HepG2 (cell line): ENCODE data around the gene PRDM12. TPM values are rescaled to one million over a fixed set of nuclear protein-coding genes. Genes with fewer than 3 reads are reported as not detected.

Source experiments
- ADNP ChIP-seq: sonication (generic); formaldehyde crosslinking; IDR thresholded peaks from 2 replicates; pipeline ENCODE4 v1.4.0; 2020; ENCODE audit warnings: missing genetic modification reagents
- FOSL1 ChIP-seq: sonication (generic); formaldehyde crosslinking; IDR thresholded peaks from 2 replicates; pipeline ENCODE4 v1.9.0; 2021; ENCODE audit warnings: missing genetic modification reagents, borderline replicate concordance
- FOXA1 ChIP-seq, 2 experiments: fragments of 450-650 bp in 1 of 2; sonication (generic) in 1 of 2; formaldehyde crosslinking in 1 of 2; IDR thresholded peaks; 2 replicates each; pipeline versions ENCODE4 v1.4.0 to v1.6.1; 2016 to 2020; ENCODE audit warnings: missing genetic modification reagents in 1 of 2
- GABPA ChIP-seq, 2 experiments: IDR thresholded peaks; 2 replicates each; pipeline ENCODE4 v1.6.1; 2011 to 2016; ENCODE audit warnings: low read depth in 2 of 2, low read length in 1 of 2, missing biosample characterization in 1 of 2, missing genetic modification characterization in 1 of 2
- HMGA1 ChIP-seq: sonication (generic); formaldehyde crosslinking; conservative IDR thresholded peaks from 2 replicates; pipeline ENCODE4 v1.4.0; 2020; ENCODE audit warnings: missing genetic modification reagents
- NFYB ChIP-seq: sonication (generic); formaldehyde crosslinking; IDR thresholded peaks from 2 replicates; pipeline ENCODE4 v1.4.0; 2020; ENCODE audit warnings: missing genetic modification reagents
- POLR2AphosphoS2 ChIP-seq: IDR thresholded peaks from 2 replicates; pipeline ENCODE4 v1.6.1; 2011; ENCODE audit warnings: low read depth, low read length, improper control_type of control experiment
- PPARG ChIP-seq: conservative IDR thresholded peaks from 2 replicates; pipeline ENCODE4 v1.6.1; 2016; ENCODE audit warnings: missing biosample characterization, missing genetic modification reagents
- RAD21 ChIP-seq: fragments of 450-650 bp; formaldehyde crosslinking; IDR thresholded peaks from 2 replicates; pipeline ENCODE4 v1.5.0; 2020; ENCODE audit warnings: mild to moderate bottlenecking
- RCOR2 ChIP-seq: IDR thresholded peaks from 2 replicates; pipeline ENCODE4 v1.6.1; 2016; ENCODE audit warnings: missing biosample characterization, missing genetic modification reagents
- SOX5 ChIP-seq: IDR thresholded peaks from 2 replicates; pipeline ENCODE4 v1.6.1; 2016; ENCODE audit warnings: borderline replicate concordance
- TBL1XR1 ChIP-seq: fragments of 150-350 bp; IDR thresholded peaks from 2 replicates; pipeline ENCODE4 v1.6.1; 2014; ENCODE audit warnings: borderline replicate concordance, low read length; ENCODE audit not compliant: partially characterized antibody
- TBX3 ChIP-seq: fragments of 450-650 bp; IDR thresholded peaks from 2 replicates; pipeline ENCODE4 v1.6.1; 2017; ENCODE audit warnings: antibody characterized with exemption, mild to moderate bottlenecking, inconsistent platforms, borderline replicate concordance
- TP53 ChIP-seq: sonication (generic); formaldehyde crosslinking; conservative IDR thresholded peaks from 2 replicates; pipeline ENCODE4 v1.4.0; 2020; ENCODE audit warnings: missing genetic modification reagents
- ZNF331 ChIP-seq: sonication (generic); formaldehyde crosslinking; IDR thresholded peaks from 2 replicates; pipeline ENCODE4 v1.4.0; 2020; ENCODE audit warnings: missing genetic modification reagents
- ZNF556 ChIP-seq: sonication (generic); formaldehyde crosslinking; IDR thresholded peaks from 2 replicates; pipeline ENCODE4 v1.4.0; 2020; ENCODE audit warnings: mild to moderate bottlenecking, missing genetic modification reagents, borderline replicate concordance
- ZNF678 ChIP-seq: sonication (generic); formaldehyde crosslinking; IDR thresholded peaks from 2 replicates; pipeline ENCODE4 v1.4.0; 2020; ENCODE audit warnings: mild to moderate bottlenecking, missing genetic modification reagents
- ZNF713 ChIP-seq: sonication (generic); formaldehyde crosslinking; IDR thresholded peaks from 2 replicates; pipeline ENCODE4 v1.4.0; 2020; ENCODE audit warnings: mild to moderate bottlenecking, missing genetic modification reagents
- polyA plus RNA-seq, 8 experiments: library from polyadenylated mRNA; depleted of rRNA in 3 of 8; stranded (reverse) in 7 of 8; unstranded in 1 of 8; fragments of >200 nt; fragmentation: Illumina TruSeq in 4 of 8; extraction: Trizol in 4 of 8; gene quantifications; 2 replicates each; pipeline versions ENCODE4 v1.2.1 to v1.2.3, GENCODE V29; 2011 to 2016; ENCODE audit warnings: low read depth in 4 of 8, missing spikeins in 1 of 8, mixed read lengths in 1 of 8; ENCODE audit not compliant: insufficient read depth in 1 of 8
- total RNA-seq, 5 experiments: library from RNA; depleted of rRNA; stranded (reverse); fragments of >200 nt; fragmentation: Illumina TruSeq; extraction: Trizol; gene quantifications; 2 replicates each; pipeline ENCODE4 v1.2.3, GENCODE V29; 2016; ENCODE audit warnings: low read depth in 1 of 5
- TF ChIP-seq, protein P1 (sequence below): sonication (generic); formaldehyde crosslinking; IDR thresholded peaks from 2 replicates; pipeline ENCODE4 v1.4.0; 2020; ENCODE audit warnings: missing genetic modification reagents
- TF ChIP-seq, protein P2 (sequence below): sonication (generic); formaldehyde crosslinking; IDR thresholded peaks from 2 replicates; pipeline ENCODE4 v1.4.0; 2020; ENCODE audit warnings: missing genetic modification reagents
- TF ChIP-seq, protein P3 (sequence below): IDR thresholded peaks from 2 replicates; pipeline ENCODE4 v1.6.1; 2016
- TF ChIP-seq, protein P4 (sequence below): sonication (generic); formaldehyde crosslinking; IDR thresholded peaks from 2 replicates; pipeline ENCODE4 v1.4.0; 2020; ENCODE audit warnings: missing genetic modification reagents

PRDM12 gene
- total and polyA plus RNA-seq, 2 of the 13 experiments (the other 11 are each of a cell fraction or from before 2014, with no cell fraction given) = 0.04 to 0.07 TPM

DNA sequence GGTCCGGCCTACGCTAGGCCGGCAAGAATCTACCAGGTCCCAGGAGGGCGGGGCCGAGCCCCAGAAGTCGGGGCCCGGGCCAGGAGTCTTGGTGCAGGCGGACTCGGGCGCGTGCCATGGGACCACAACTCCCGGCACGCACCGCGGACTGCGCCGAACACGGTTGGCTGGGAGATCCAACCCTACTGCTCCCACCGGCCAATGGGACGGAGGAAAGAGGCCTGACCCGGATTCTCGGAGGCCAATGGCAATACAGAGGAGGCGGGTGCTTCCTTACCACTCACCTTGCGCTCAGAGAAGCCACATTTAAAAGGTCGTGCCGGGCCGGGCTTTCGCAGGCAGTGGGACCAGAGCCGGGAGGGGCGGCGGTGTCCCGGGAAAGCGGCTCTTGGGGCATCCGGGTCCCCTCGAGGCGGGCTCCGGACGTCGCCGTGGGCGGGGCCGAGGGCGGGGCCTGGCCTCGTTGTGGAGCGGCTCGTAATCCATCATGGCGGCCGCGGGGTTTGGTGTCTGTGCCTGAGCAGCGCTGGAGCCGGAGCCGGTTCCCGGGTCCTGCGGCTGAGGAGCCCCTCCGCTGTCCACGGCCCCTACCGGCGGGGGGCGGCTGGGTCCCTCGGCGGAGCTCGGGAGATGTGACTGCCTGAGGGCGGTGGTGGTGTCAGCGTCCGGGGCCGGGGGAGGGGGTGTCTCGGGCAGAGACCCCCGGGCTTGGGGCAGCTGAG, 48.3 kb downstream of the PRDM12 start (continued):
- no peak for TF ChIP-seq TBX3
- TF ChIP-seq ADNP = no peak
- TF ChIP-seq, protein P1, sequence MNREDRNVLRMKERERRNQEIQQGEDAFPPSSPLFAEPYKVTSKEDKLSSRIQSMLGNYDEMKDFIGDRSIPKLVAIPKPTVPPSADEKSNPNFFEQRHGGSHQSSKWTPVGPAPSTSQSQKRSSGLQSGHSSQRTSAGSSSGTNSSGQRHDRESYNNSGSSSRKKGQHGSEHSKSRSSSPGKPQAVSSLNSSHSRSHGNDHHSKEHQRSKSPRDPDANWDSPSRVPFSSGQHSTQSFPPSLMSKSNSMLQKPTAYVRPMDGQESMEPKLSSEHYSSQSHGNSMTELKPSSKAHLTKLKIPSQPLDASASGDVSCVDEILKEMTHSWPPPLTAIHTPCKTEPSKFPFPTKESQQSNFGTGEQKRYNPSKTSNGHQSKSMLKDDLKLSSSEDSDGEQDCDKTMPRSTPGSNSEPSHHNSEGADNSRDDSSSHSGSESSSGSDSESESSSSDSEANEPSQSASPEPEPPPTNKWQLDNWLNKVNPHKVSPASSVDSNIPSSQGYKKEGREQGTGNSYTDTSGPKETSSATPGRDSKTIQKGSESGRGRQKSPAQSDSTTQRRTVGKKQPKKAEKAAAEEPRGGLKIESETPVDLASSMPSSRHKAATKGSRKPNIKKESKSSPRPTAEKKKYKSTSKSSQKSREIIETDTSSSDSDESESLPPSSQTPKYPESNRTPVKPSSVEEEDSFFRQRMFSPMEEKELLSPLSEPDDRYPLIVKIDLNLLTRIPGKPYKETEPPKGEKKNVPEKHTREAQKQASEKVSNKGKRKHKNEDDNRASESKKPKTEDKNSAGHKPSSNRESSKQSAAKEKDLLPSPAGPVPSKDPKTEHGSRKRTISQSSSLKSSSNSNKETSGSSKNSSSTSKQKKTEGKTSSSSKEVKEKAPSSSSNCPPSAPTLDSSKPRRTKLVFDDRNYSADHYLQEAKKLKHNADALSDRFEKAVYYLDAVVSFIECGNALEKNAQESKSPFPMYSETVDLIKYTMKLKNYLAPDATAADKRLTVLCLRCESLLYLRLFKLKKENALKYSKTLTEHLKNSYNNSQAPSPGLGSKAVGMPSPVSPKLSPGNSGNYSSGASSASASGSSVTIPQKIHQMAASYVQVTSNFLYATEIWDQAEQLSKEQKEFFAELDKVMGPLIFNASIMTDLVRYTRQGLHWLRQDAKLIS (CRISPR knock-in tag) = no peak
- no peak; the same call in 1 of the 2 replicates for TF ChIP-seq ZNF331 (CRISPR knock-in tag)
- TF ChIP-seq RCOR2 (CRISPR knock-in tag) = no peak
- no peak; the same call in 1 of the 2 replicates for TF ChIP-seq PPARG
- TF ChIP-seq, protein P2, sequence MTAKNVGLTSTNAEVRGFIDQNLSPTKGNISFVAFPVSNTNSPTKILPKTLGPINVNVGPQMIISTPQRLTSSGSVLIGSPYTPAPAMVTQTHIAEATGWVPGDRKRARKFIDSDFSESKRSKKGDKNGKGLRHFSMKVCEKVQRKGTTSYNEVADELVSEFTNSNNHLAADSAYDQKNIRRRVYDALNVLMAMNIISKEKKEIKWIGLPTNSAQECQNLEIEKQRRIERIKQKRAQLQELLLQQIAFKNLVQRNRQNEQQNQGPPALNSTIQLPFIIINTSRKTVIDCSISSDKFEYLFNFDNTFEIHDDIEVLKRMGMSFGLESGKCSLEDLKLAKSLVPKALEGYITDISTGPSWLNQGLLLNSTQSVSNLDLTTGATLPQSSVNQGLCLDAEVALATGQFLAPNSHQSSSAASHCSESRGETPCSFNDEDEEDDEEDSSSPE (CRISPR knock-in tag) = 0 out of 2 replicates have a peak, but pooled peaks have one; percentile 39
- TF ChIP-seq TBL1XR1 = no peak
- TF ChIP-seq TP53 = no peak
- 0 out of 2 replicates have a peak, but pooled peaks have one; percentile 7 for TF ChIP-seq RAD21
- TF ChIP-seq SOX5 (CRISPR knock-in tag) = no peak
- peak; percentile 99 for TF ChIP-seq NFYB
- TF ChIP-seq ZNF713 (CRISPR knock-in tag) = no peak
- TF ChIP-seq, protein P3, sequence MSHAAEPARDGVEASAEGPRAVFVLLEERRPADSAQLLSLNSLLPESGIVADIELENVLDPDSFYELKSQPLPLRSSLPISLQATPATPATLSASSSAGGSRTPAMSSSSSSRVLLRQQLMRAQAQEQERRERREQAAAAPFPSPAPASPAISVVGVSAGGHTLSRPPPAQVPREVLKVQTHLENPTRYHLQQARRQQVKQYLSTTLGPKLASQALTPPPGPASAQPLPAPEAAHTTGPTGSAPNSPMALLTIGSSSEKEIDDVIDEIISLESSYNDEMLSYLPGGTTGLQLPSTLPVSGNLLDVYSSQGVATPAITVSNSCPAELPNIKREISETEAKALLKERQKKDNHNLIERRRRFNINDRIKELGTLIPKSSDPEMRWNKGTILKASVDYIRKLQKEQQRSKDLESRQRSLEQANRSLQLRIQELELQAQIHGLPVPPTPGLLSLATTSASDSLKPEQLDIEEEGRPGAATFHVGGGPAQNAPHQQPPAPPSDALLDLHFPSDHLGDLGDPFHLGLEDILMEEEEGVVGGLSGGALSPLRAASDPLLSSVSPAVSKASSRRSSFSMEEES = peak; percentile 31
- no peak for TF ChIP-seq HMGA1 (CRISPR knock-in tag)
- peak; percentile 39 for TF ChIP-seq GABPA (IDR thresholded peaks at IDR 0.05; ENCODE audit: low read depth, low read length)
- TF ChIP-seq GABPA (CRISPR knock-in tag; IDR thresholded peaks at IDR 0.05; ENCODE audit: low read depth) = peak; percentile 72
- TF ChIP-seq ZNF678 (CRISPR knock-in tag) = no peak
- TF ChIP-seq, protein P4, sequence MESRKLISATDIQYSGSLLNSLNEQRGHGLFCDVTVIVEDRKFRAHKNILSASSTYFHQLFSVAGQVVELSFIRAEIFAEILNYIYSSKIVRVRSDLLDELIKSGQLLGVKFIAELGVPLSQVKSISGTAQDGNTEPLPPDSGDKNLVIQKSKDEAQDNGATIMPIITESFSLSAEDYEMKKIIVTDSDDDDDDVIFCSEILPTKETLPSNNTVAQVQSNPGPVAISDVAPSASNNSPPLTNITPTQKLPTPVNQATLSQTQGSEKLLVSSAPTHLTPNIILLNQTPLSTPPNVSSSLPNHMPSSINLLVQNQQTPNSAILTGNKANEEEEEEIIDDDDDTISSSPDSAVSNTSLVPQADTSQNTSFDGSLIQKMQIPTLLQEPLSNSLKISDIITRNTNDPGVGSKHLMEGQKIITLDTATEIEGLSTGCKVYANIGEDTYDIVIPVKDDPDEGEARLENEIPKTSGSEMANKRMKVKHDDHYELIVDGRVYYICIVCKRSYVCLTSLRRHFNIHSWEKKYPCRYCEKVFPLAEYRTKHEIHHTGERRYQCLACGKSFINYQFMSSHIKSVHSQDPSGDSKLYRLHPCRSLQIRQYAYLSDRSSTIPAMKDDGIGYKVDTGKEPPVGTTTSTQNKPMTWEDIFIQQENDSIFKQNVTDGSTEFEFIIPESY = no peak
- TF ChIP-seq POLR2AphosphoS2 = no peak
- TF ChIP-seq FOXA1 (IDR thresholded peaks at IDR 0.05) = no peak
- no peak for TF ChIP-seq FOXA1 (CRISPR knock-in tag; IDR thresholded peaks at IDR 0.05)
- no peak for TF ChIP-seq FOSL1 (CRISPR knock-in tag)
- TF ChIP-seq ZNF556 (CRISPR knock-in tag) = peak; percentile 38; the same call in 1 of the 2 replicates
